ENCODE results near the gene PIEZO2.

DNA sequence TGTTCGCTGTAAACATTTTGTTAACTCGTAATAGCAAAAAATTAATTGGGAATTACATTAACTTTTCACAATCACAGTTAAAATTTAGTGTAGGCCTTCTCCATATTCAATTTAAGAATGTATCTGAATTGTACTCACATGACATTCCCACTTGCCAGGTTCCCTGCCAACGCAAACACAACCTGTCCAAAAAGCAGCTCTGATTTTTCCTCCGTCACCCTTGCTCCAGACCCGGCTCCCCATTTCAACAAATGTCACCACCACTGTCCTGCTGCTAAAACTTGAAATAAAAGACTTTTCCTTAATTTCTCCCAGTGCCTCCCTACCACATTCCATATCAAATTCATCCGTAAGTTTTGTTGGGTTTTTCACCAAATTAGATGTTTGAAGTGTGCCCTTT is 120.3 kb downstream of the PIEZO2 start:
- no peak for TF ChIP-seq RARB (CRISPR knock-in tag; IDR thresholded peaks at IDR 0.05)
- TF ChIP-seq ZC3H10 (CRISPR knock-in tag; IDR thresholded peaks at IDR 0.05): no peak
- TF ChIP-seq, protein P1, sequence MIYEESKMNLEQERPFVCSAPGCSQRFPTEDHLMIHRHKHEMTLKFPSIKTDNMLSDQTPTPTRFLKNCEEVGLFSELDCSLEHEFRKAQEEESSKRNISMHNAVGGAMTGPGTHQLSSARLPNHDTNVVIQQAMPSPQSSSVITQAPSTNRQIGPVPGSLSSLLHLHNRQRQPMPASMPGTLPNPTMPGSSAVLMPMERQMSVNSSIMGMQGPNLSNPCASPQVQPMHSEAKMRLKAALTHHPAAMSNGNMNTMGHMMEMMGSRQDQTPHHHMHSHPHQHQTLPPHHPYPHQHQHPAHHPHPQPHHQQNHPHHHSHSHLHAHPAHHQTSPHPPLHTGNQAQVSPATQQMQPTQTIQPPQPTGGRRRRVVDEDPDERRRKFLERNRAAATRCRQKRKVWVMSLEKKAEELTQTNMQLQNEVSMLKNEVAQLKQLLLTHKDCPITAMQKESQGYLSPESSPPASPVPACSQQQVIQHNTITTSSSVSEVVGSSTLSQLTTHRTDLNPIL (CRISPR knock-in tag; IDR thresholded peaks at IDR 0.05; ENCODE audit: low read depth): no peak

Data from SK-N-SH treated with all-trans-retinoic acid at 6 μM for 48 hours (cell line).